ENCODE data around the gene DEXI. TPM values are rescaled to one million over a fixed set of nuclear protein-coding genes. Genes with fewer than 3 reads are reported as not detected.

DEXI gene
- total and polyA plus RNA-seq, 2 of the 13 experiments (the other 11 are each of a cell fraction or from before 2014, with no cell fraction given) = 51.5 to 70.4 TPM

- no peak for TF ChIP-seq MED13 (CRISPR knock-in tag; IDR thresholded peaks at IDR 0.05)
- TF ChIP-seq RNF219 (CRISPR knock-in tag; IDR thresholded peaks at IDR 0.05) = no peak
- no peak for TF ChIP-seq ZNF530 (CRISPR knock-in tag; IDR thresholded peaks at IDR 0.05; ENCODE audit: low read depth)
- peak; percentile 40; the same call in 1 of the 2 replicates for TF ChIP-seq PHF20 (CRISPR knock-in tag; IDR thresholded peaks at IDR 0.05)
- no peak for TF ChIP-seq BRD4 (CRISPR knock-in tag; IDR thresholded peaks at IDR 0.05)
- no peak for TF ChIP-seq MIER3 (CRISPR knock-in tag; IDR thresholded peaks at IDR 0.05; ENCODE audit: borderline replicate concordance)
- TF ChIP-seq SMAD1 (CRISPR knock-in tag; IDR thresholded peaks at IDR 0.05; ENCODE audit: borderline replicate concordance, low read depth) = no peak
- TF ChIP-seq KLF9 (CRISPR knock-in tag; IDR thresholded peaks at IDR 0.05; ENCODE audit: low read depth) = no peak
- TF ChIP-seq AKNA (CRISPR knock-in tag; IDR thresholded peaks at IDR 0.05; ENCODE audit: borderline replicate concordance) = no peak
- no peak for TF ChIP-seq KDM2A (CRISPR knock-in tag; IDR thresholded peaks at IDR 0.05; ENCODE audit: borderline replicate concordance, low read depth)
- TF ChIP-seq FOXO1 (CRISPR knock-in tag; IDR thresholded peaks at IDR 0.05) = no peak
- no peak for TF ChIP-seq CREB3 (CRISPR knock-in tag; IDR thresholded peaks at IDR 0.05)
- no peak for TF ChIP-seq IRF2 (CRISPR knock-in tag; IDR thresholded peaks at IDR 0.05)
- no peak for TF ChIP-seq ZNF737 (CRISPR knock-in tag; IDR thresholded peaks at IDR 0.05; ENCODE audit: borderline replicate concordance)
- TF ChIP-seq ZBTB38 (CRISPR knock-in tag; IDR thresholded peaks at IDR 0.05) = no peak
- TF ChIP-seq MED1 (CRISPR knock-in tag; IDR thresholded peaks at IDR 0.05) = no peak
- no peak; the same call in 1 of the 2 replicates for TF ChIP-seq NFYB (CRISPR knock-in tag; IDR thresholded peaks at IDR 0.05)
- peak; percentile 33; the same call in 1 of the 2 replicates for TF ChIP-seq NCOR1 (IDR thresholded peaks at IDR 0.05; ENCODE audit: borderline replicate concordance, low read length)
- no peak for TF ChIP-seq SAFB2 (CRISPR knock-in tag; IDR thresholded peaks at IDR 0.05; ENCODE audit: borderline replicate concordance, low read depth)
- no peak for TF ChIP-seq ZNF570 (CRISPR knock-in tag; IDR thresholded peaks at IDR 0.05; ENCODE audit: borderline replicate concordance)
- no peak for TF ChIP-seq CBX1 (IDR thresholded peaks at IDR 0.05; ENCODE audit: low read depth)
These were observed 37.7 kb upstream of the DEXI start (continued) for GRCh38 chr16:10979717-10980601.
